Heart right ventricle (tissue), 16 donors: ENCODE measurements around the gene SLC28A3. TPM values are rescaled to one million over a fixed set of nuclear protein-coding genes. Genes with fewer than 3 reads are reported as not detected.

ENCODE experiments used
- ATAC-seq, 8 donors: fragments of 200-7000 bp; cut with Tn5 transposase; one replicate each; pipeline ENCODE4 v1.9.1; 2020; ENCODE audit warnings: mild to moderate bottlenecking in 8 of 8, moderate library complexity in 8 of 8, moderate number of reproducible peaks in 1 of 8
- DNase-seq, 2 donors: peaks; one replicate each; pipeline ENCODE4 v3.0.0-alpha.2; 2020
- H3K27ac ChIP-seq, 10 donors: fragments of 200-600 bp; sonication (generic) in 2 of 10; one replicate each; pipeline versions ENCODE4 v1.5.0 to v1.8.0; 2020 to 2022; ENCODE audit warnings: mild to moderate bottlenecking in 3 of 10
- H3K27me3 ChIP-seq, 7 donors: fragments of 200-600 bp; one replicate each; pipeline ENCODE4 v1.8.0; 2021 to 2022; ENCODE audit warnings: mild to moderate bottlenecking in 2 of 7
- H3K36me3 ChIP-seq, 9 donors: fragments of 200-600 bp; sonication (generic) in 1 of 9; one replicate each; pipeline versions ENCODE4 v1.5.0 to v1.8.0; 2020 to 2022; ENCODE audit warnings: mild to moderate bottlenecking in 2 of 9
- H3K4me1 ChIP-seq, 9 donors: fragments of 200-600 bp; sonication (generic) in 1 of 9; one replicate each; pipeline versions ENCODE4 v1.5.0 to v1.8.0; 2020 to 2022; ENCODE audit warnings: mild to moderate bottlenecking in 4 of 9
- H3K4me3 ChIP-seq, 10 donors: fragments of 200-600 bp; sonication (generic) in 2 of 10; one replicate each; pipeline versions ENCODE4 v1.5.0 to v1.8.0; 2020 to 2022; ENCODE audit warnings: mild to moderate bottlenecking in 7 of 10, moderate library complexity in 2 of 10
- H3K9me3 ChIP-seq, 11 donors: fragments of 200-600 bp in 10 of 11; sonication (generic) in 2 of 11; one replicate each; pipeline versions ENCODE4 v1.5.0 to v1.8.0; 2013 to 2022; ENCODE audit warnings: mild to moderate bottlenecking in 2 of 11, control low read depth in 1 of 11, moderate library complexity in 1 of 11
- CTCF ChIP-seq, 9 donors: fragments of 200-600 bp; sonication (generic) in 2 of 9; IDR thresholded peaks; one replicate each; pipeline versions ENCODE4 v1.5.0 to v1.8.0; 2021 to 2022; ENCODE audit warnings: antibody characterized with exemption in 9 of 9, mild to moderate bottlenecking in 5 of 9, moderate library complexity in 1 of 9
- whole genome bisulfite sequencing, 2 donors: extraction: QIAGEN DNeasy Blood & Tissue Kit; methylation state at CpG; one replicate each; pipeline ENCODE4 v1.1.7; 2013; ENCODE audit warnings: inconsistent platforms in 1 of 2; 5-methylcytosine and 5-hydroxymethylcytosine counted together
- intact Hi-C, 10 donors: fragments of 100-400 bp; cut with DNase I; formaldehyde crosslinking; loops; one replicate each; pipeline versions ENCODE4 v1.11.1 to v1.14.2; 2022
- polyA plus RNA-seq, 2 donors: library from polyadenylated mRNA; stranded (reverse); fragments of 200-250 nt; gene quantifications; one replicate each; pipeline ENCODE4 v1.2.3, GENCODE V29; 2013
- total RNA-seq, 10 donors: library from RNA; stranded (reverse); fragmentation: NEBNext Ultra II Directional in 3 of 10; extraction: Animal tissue kit (Norgen Biotek cat#: 25700) in 3 of 10; gene quantifications; one replicate each; pipeline versions ENCODE4 v1.2.1 to v1.2.4, GENCODE V29; 2021 to 2023
- donor health status: Arrhythmogenic right ventricular cardiomyopathy.
- donor health status: ischemic (EF 13 %, LVEDD 7.1; RV severe dilation, severe dysfunction).
- donor health status: healthy with polysubstance abuse.
- donor health status: DM: no; HTN: yes; CAD: no.
- donor health status: DM: no; HTN: no; CAD: no.
- donor health status: ischemic (EF 25% LVEDD 6.9; RV normal size, moderate dysfunction).
- donor health status: ischemic (EF 25% LVEDD 5.7; RV mildly dilated, moderate dysfunction).
- donor health status: healthy.
- donor health status: DM: yes; HTN: yes; CAD: no.
- donor health status: Ischemic cardiomyopathy.
- donor health status: ischemic (EF 35%, LVEDD 5.7; RV mildly dilated, moderate dysfunction).
- donor health status: nonischemic (EF 11% LVEDD 7.7; RV severe dilation, severe dysfunction).
- donor health status: DM: yes; HTN: yes; CAD: no.
- donor health status: PGD.
- donor health status: ischemic (EF 29% LVEDD 5.4; RV normal size, mild dysfunction).
- donor health status: nonischemic (EF 23%, LVEDD 6.1; RV moderate dilation, normal function).

Gene SLC28A3
- total and polyA plus RNA-seq, 12 donors: 0.01 to 0.65 (median 0.18) TPM; not detected in 1

GRCh38 chr9:84285381-84285780, 55.2 kb downstream of the SLC28A3 start:
- 70 to 75% methylated on average over 2 of the region's 2 CpGs for WGBS, 2 donors
- Histone ChIP-seq H3K9me3 (no peaks in the 10 kb centered on the region), H3K27ac (no peak overlapping the region), H3K27me3 (no peaks in the 10 kb centered on the region), H3K4me1 (no peaks in the 10 kb centered on the region), H3K4me3 (no peak overlapping the region), H3K36me3 (no peaks in the 10 kb centered on the region)
- intact Hi-C loops: no loop called here
- ATAC-seq (no peak), DNase-seq (no peak)
- no peak for TF ChIP-seq CTCF (IDR thresholded peaks at IDR 0.05)

- no peak overlapping the region for H3K4me3 ChIP-seq
- H3K9me3 ChIP-seq: no peaks in the 10 kb centered on the region
- TF ChIP-seq CTCF (IDR thresholded peaks at IDR 0.05): no peak
- no peaks in the 10 kb centered on the region for H3K36me3 ChIP-seq
- intact Hi-C loops: no loop called here
- ATAC-seq (no peak), DNase-seq (no peak)
- no peaks in the 10 kb centered on the region for H3K4me1 ChIP-seq
- H3K27me3 ChIP-seq: no peaks in the 10 kb centered on the region
- 57 to 77% methylated on average over 6 of the region's 6 CpGs for whole genome bisulfite sequencing, 2 donors
- no peak overlapping the region for H3K27ac ChIP-seq
These were observed 56.6 kb downstream of the SLC28A3 start for GRCh38 chr9:84283946-84284345.

- H3K4me1 ChIP-seq: no peaks in the 10 kb centered on the region
- no peaks in the 10 kb centered on the region for H3K9me3 ChIP-seq
- H3K27me3 ChIP-seq: peaks cover 0 to 5% (median 0%) of the 10 kb centered on the region in 7 donors
- H3K4me3 ChIP-seq: no peak overlapping the region
- intact Hi-C loops: no loop called here
- ATAC-seq (no peak), DNase-seq (no peak)
- 47 to 52% methylated on average over 1 of the region's 1 CpG for WGBS, 2 donors
- no peak for TF ChIP-seq CTCF (IDR thresholded peaks at IDR 0.05)
- H3K27ac ChIP-seq: no peak overlapping the region
- no peaks in the 10 kb centered on the region for H3K36me3 ChIP-seq
These were observed 62.4 kb downstream of the SLC28A3 start for GRCh38 chr9:84278130-84278529.

GRCh38 chr9:84277646-84278045, 62.9 kb downstream of the SLC28A3 start:
- no peaks in the 10 kb centered on the region for H3K36me3 ChIP-seq
- intact Hi-C loops: no loop called here
- H3K4me3 ChIP-seq: no peak overlapping the region
- 92 to 95% methylated on average over 3 of the region's 3 CpGs for WGBS, 2 donors
- no peaks in the 10 kb centered on the region for H3K9me3 ChIP-seq
- no peak for TF ChIP-seq CTCF (IDR thresholded peaks at IDR 0.05)
- no peak for DNase-seq
- H3K27ac ChIP-seq: no peak overlapping the region
- ATAC-seq: no peak
- peaks cover 0 to 6% (median 0%) of the 10 kb centered on the region in 7 donors for H3K27me3 ChIP-seq
- no peaks in the 10 kb centered on the region for H3K4me1 ChIP-seq
